Fibroblast of lung (primary cell): ENCODE measurements around the gene RPRM. TPM values are rescaled to one million over a fixed set of nuclear protein-coding genes. Genes with fewer than 3 reads are reported as not detected.
A peak's percentile ranks its signal among the peaks of the same experiment; 100 is the strongest.

ENCODE experiments used
- DNase-seq, 2 donors: peaks; one replicate each; pipeline versions ENCODE4 v3.0.0 to v3.0.0-alpha.2; 2010; ENCODE audit warnings: low read depth in 2 of 2
- H2AFZ ChIP-seq: 2 replicates; pipeline ENCODE4 v1.5.1; 2012; ENCODE audit warnings: low read length, control low read depth, inconsistent platforms
- H3K27ac ChIP-seq: 2 replicates; pipeline ENCODE4 v1.5.1; 2011; ENCODE audit warnings: low read length, control low read depth; ENCODE audit not compliant: insufficient read depth
- H3K27me3 ChIP-seq: 2 replicates; pipeline ENCODE4 v1.5.1; 2011; ENCODE audit warnings: mild to moderate bottlenecking, low read length; ENCODE audit not compliant: control insufficient read depth, insufficient read depth
- H3K36me3 ChIP-seq: 2 replicates; pipeline ENCODE4 v1.5.1; 2011; ENCODE audit warnings: low read length; ENCODE audit not compliant: control insufficient read depth, insufficient read depth
- H3K4me1 ChIP-seq: 2 replicates; pipeline ENCODE4 v1.5.1; 2011; ENCODE audit warnings: low read length; ENCODE audit not compliant: control insufficient read depth, insufficient read depth; ENCODE audit errors: extremely low read depth
- H3K4me2 ChIP-seq: 2 replicates; pipeline ENCODE4 v1.5.1; 2011; ENCODE audit warnings: low read length, control low read depth; ENCODE audit not compliant: insufficient read depth; ENCODE audit errors: extremely low read depth
- H3K4me3 ChIP-seq, 4 experiments: fragments of 200-600 bp in 1 of 4; sonication (generic) in 1 of 4; replicated peaks in 1 of 4; 2 replicates each; pipeline ENCODE4 v1.5.1; 2011 to 2016; ENCODE audit warnings: low read length in 4 of 4, low read depth in 3 of 4, mild to moderate bottlenecking in 3 of 4, control low read depth in 2 of 4, inconsistent platforms in 1 of 4, mixed read lengths in 1 of 4; ENCODE audit not compliant: insufficient read depth in 1 of 4; ENCODE audit errors: control extremely low read depth in 1 of 4
- H3K79me2 ChIP-seq: 2 replicates; pipeline ENCODE4 v1.5.1; 2012; ENCODE audit warnings: mild to moderate bottlenecking, low read length, inconsistent platforms; ENCODE audit not compliant: control insufficient read depth, insufficient read depth
- H3K9ac ChIP-seq: 2 replicates; pipeline ENCODE4 v1.5.1; 2011; ENCODE audit warnings: mild to moderate bottlenecking, low read length, control low read depth; ENCODE audit not compliant: insufficient read depth
- H3K9me3 ChIP-seq: 2 replicates; pipeline ENCODE4 v1.5.1; 2012; ENCODE audit warnings: low read depth, low read length; ENCODE audit not compliant: control insufficient read depth, insufficient read depth
- H4K20me1 ChIP-seq: 2 replicates; pipeline ENCODE4 v1.5.1; 2011; ENCODE audit warnings: low read length; ENCODE audit not compliant: control insufficient read depth, insufficient read depth; ENCODE audit errors: extremely low read depth
- EZH2 ChIP-seq: IDR thresholded peaks from 2 replicates; pipeline ENCODE4 v1.5.1; 2012; ENCODE audit warnings: low read length, control low read depth, mild to moderate bottlenecking; ENCODE audit errors: missing control alignments
- polyA plus RNA-seq, 2 donors: library from polyadenylated mRNA; depleted of rRNA in 1 of 2; stranded (reverse) in 1 of 2; unstranded in 1 of 2; fragments of >200 nt; gene quantifications; 2 replicates each; pipeline ENCODE4 v1.2.1, GENCODE V29; 2011 to 2012; ENCODE audit warnings: missing spikeins in 1 of 2
- total RNA-seq: library from RNA; depleted of rRNA; stranded (reverse); fragments of >200 nt; gene quantifications from 2 replicates; pipeline ENCODE4 v1.2.1, GENCODE V29; 2014
- TF ChIP-seq, protein P1 (sequence below), 2 donors: IDR thresholded peaks in 1 of 2; conservative IDR thresholded peaks in 1 of 2; 1 replicate in 1 of 2; 2 replicates in 1 of 2; pipeline ENCODE4 v1.5.1; 2011 to 2012; ENCODE audit warnings: low read length in 2 of 2, control low read depth in 1 of 2, inconsistent platforms in 1 of 2, low read depth in 1 of 2, mild to moderate bottlenecking in 1 of 2

RPRM gene
- total and polyA plus RNA-seq, 2 donors (not counting 1 experiment from before 2014, with no cell fraction given), result not detected

DNA sequence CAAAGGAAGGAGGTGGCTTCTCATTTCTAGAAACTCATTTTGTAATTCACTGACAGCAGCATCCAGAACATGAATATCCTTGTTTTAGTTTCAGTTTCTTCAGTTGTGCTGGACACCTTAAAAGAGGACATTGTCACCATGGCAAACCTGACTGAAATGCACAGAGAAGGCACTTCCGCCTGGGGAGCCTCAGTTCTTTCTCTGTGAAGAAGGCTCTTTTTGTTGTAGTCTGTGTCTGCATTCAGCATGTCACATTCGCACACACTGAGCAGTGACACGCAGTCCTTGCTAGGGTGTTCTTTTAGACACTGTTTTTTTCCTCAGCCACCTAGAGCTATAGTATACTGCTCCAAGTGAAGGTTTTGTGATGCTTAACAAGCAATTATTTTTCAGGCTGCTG lies 9.5 kb upstream of the RPRM start:
- TF ChIP-seq EZH2, result no peak
- TF ChIP-seq, protein P1, sequence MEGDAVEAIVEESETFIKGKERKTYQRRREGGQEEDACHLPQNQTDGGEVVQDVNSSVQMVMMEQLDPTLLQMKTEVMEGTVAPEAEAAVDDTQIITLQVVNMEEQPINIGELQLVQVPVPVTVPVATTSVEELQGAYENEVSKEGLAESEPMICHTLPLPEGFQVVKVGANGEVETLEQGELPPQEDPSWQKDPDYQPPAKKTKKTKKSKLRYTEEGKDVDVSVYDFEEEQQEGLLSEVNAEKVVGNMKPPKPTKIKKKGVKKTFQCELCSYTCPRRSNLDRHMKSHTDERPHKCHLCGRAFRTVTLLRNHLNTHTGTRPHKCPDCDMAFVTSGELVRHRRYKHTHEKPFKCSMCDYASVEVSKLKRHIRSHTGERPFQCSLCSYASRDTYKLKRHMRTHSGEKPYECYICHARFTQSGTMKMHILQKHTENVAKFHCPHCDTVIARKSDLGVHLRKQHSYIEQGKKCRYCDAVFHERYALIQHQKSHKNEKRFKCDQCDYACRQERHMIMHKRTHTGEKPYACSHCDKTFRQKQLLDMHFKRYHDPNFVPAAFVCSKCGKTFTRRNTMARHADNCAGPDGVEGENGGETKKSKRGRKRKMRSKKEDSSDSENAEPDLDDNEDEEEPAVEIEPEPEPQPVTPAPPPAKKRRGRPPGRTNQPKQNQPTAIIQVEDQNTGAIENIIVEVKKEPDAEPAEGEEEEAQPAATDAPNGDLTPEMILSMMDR (conservative IDR thresholded peaks at IDR 0.05 in 1 of 2, IDR thresholded peaks at IDR 0.05 in 1 of 2; ENCODE audit: low read depth in 1 of 2, low read length in 2 of 2), result no peak
- Histone ChIP-seq H3K9me3 (no peaks in the 10 kb centered on the region), H3K9ac (no peak overlapping the region), H3K79me2 (no peaks in the 10 kb centered on the region), H3K36me3 (no peaks in the 10 kb centered on the region), H3K4me1 (no peaks in the 10 kb centered on the region), H2AFZ (no peak overlapping the region), H3K27me3 (no peaks in the 10 kb centered on the region), H4K20me1 (no peaks in the 10 kb centered on the region), H3K4me2 (no peak overlapping the region), H3K4me3 (no peak overlapping the region), H3K27ac (no peak overlapping the region)
- DNase-seq, result no peak

GRCh38 chr2:153487448-153487847 lies 8.9 kb upstream of the RPRM start:
- H3K36me3 ChIP-seq, result no peaks in the 10 kb centered on the region
- no peaks in the 10 kb centered on the region for H3K27me3 ChIP-seq
- no peak overlapping the region for H3K9ac ChIP-seq
- H3K79me2 ChIP-seq, result no peaks in the 10 kb centered on the region
- no peak overlapping the region for H3K27ac ChIP-seq
- H4K20me1 ChIP-seq, result no peaks in the 10 kb centered on the region
- no peak overlapping the region for H3K4me3 ChIP-seq
- no peak for TF ChIP-seq EZH2
- TF ChIP-seq, protein P1 (conservative IDR thresholded peaks at IDR 0.05 in 1 of 2, IDR thresholded peaks at IDR 0.05 in 1 of 2; ENCODE audit: low read depth in 1 of 2, low read length in 2 of 2), result no peak
- no peak overlapping the region for H3K4me2 ChIP-seq
- no peak overlapping the region for H2AFZ ChIP-seq
- no peak for DNase-seq
- H3K4me1 ChIP-seq, result no peaks in the 10 kb centered on the region
- H3K9me3 ChIP-seq, result no peaks in the 10 kb centered on the region

- H3K4me2 ChIP-seq, result no peak overlapping the region
- H2AFZ ChIP-seq, result no peak overlapping the region
- no peak overlapping the region for H3K9ac ChIP-seq
- no peaks in the 10 kb centered on the region for H3K36me3 ChIP-seq
- H3K4me3 ChIP-seq, result no peak overlapping the region
- peak in 1 of 2 donors; percentile 2 for DNase-seq
- H3K79me2 ChIP-seq, result no peaks in the 10 kb centered on the region
- H3K27me3 ChIP-seq, result peaks cover 13% of the 10 kb centered on the region
- no peaks in the 10 kb centered on the region for H4K20me1 ChIP-seq
- peaks cover 4% of the 10 kb centered on the region for H3K4me1 ChIP-seq
- TF ChIP-seq, protein P1 (conservative IDR thresholded peaks at IDR 0.05 in 1 of 2, IDR thresholded peaks at IDR 0.05 in 1 of 2; ENCODE audit: low read depth in 1 of 2, low read length in 2 of 2), result no peak
- TF ChIP-seq EZH2, result no peak
- no peak overlapping the region for H3K27ac ChIP-seq
- no peaks in the 10 kb centered on the region for H3K9me3 ChIP-seq
Observed at GRCh38 chr2:153479573-153479972, 1.0 kb upstream of the RPRM start.
